ENCODE results near the gene ANTXRL.
A peak's percentile ranks its signal among the peaks of the same experiment; 100 is the strongest.

Gene ANTXRL

DNA sequence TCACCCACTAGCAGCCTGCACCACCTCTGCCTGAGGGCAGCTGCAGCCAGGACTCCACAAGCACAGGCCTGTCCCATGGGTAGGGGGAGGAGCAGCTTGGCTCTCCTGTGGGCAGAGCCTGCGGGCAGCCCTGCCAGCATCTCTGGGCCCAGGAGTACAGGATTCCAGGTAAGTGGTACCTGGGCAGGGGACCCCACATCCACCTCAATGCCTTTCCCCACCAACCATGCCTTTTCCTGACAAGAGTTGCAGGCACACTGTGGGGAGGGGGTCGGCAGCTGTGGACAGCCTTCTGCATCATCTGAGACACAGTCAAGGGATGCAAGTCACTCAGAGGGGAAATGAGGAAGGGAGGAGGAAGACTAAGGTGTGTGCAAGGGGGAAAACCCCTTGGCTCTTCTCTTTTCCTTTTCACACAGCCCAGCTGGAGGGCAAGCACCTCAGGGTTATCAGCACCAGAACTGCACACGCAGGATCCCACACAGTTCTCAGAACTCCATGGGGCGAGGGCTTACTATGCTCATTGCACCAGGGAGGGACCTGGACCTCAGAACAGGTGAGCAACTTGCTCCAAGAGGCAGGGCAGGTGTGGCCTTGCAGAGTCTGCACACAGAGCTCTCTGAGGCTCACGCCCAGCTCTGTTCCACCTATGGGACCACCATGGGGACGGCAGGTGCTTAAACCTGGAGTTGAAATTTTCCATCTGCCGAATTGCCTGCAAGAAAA is 16.5 kb upstream of the ANTXRL start:
- TF ChIP-seq NFIC (IDR thresholded peaks at IDR 0.05) (no peak), TAF1 (IDR thresholded peaks at IDR 0.05; ENCODE audit: low read depth) (no peak), EGR1 (IDR thresholded peaks at IDR 0.05) (no peak), USF1 (IDR thresholded peaks at IDR 0.05) (no peak), EP300 (IDR thresholded peaks at IDR 0.05; ENCODE audit: borderline replicate concordance) (no peak), RAD21 (IDR thresholded peaks at IDR 0.05; ENCODE audit: low read depth) (no peak), FOXM1 (IDR thresholded peaks at IDR 0.05; ENCODE audit: borderline replicate concordance, low read depth) (no peak), ZBTB7A (IDR thresholded peaks at IDR 0.05; ENCODE audit: low read depth) (no peak), TEAD4 (IDR thresholded peaks at IDR 0.05) (no peak), TCF12 (IDR thresholded peaks at IDR 0.05; ENCODE audit: low read depth) (no peak), YY1 (IDR thresholded peaks at IDR 0.05; ENCODE audit: low read depth) (no peak), CREB1 (IDR thresholded peaks at IDR 0.05; ENCODE audit: low read depth) (no peak), REST (IDR thresholded peaks at IDR 0.05; ENCODE audit: low read depth) (no peak), CEBPB (IDR thresholded peaks at IDR 0.05) (no peak)

GRCh38 chr10:46272863-46273415 is 13.9 kb upstream of the ANTXRL start:
- TF ChIP-seq USF1 (IDR thresholded peaks at IDR 0.05) (no peak), TEAD4 (IDR thresholded peaks at IDR 0.05) (no peak), CREB1 (IDR thresholded peaks at IDR 0.05; ENCODE audit: low read depth) (no peak), MAX (IDR thresholded peaks at IDR 0.05) (no peak), ZBTB7A (IDR thresholded peaks at IDR 0.05; ENCODE audit: low read depth) (no peak), FOXM1 (IDR thresholded peaks at IDR 0.05; ENCODE audit: borderline replicate concordance, low read depth) (no peak), NFIC (IDR thresholded peaks at IDR 0.05) (no peak)

GRCh38 chr10:46273506-46274477 is 13.0 kb upstream of the ANTXRL start:
- TF ChIP-seq TAF1 (IDR thresholded peaks at IDR 0.05; ENCODE audit: low read depth): no peak
- TF ChIP-seq RAD21 (IDR thresholded peaks at IDR 0.05; ENCODE audit: low read depth): peak; percentile 37; the same call in 1 of the 2 replicates

DNA sequence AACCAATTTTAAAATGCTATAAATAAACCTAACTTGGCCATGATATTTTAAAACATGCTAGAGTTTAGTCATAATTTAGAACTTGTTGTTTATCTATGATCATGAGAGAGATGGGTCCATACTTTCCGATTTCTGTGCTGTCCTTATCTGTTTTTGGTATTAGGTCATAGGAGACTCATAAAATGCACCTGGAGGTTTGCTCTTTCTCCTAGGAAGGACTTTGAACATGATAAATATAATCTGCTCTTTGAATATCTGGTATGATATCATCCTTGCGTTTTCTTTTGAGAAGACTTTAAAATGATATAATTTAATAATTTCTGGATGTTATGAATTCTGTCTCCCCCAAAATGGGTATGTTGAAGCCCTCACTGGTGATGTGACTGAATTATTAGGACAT is 9.0 kb upstream of the ANTXRL start:
- TF ChIP-seq CREB1 (IDR thresholded peaks at IDR 0.05; ENCODE audit: low read depth): no peak
- TF ChIP-seq CEBPB (IDR thresholded peaks at IDR 0.05): no peak
- no peak for TF ChIP-seq USF1 (IDR thresholded peaks at IDR 0.05)
- no peak for TF ChIP-seq RAD21 (IDR thresholded peaks at IDR 0.05; ENCODE audit: low read depth)
- no peak for TF ChIP-seq EP300 (IDR thresholded peaks at IDR 0.05; ENCODE audit: borderline replicate concordance)
- no peak for TF ChIP-seq TAF1 (IDR thresholded peaks at IDR 0.05; ENCODE audit: low read depth)
- TF ChIP-seq REST (IDR thresholded peaks at IDR 0.05; ENCODE audit: low read depth): no peak
- TF ChIP-seq TCF12 (IDR thresholded peaks at IDR 0.05; ENCODE audit: low read depth): no peak
- TF ChIP-seq TEAD4 (IDR thresholded peaks at IDR 0.05): no peak
- TF ChIP-seq NFIC (IDR thresholded peaks at IDR 0.05): no peak
- TF ChIP-seq EGR1 (IDR thresholded peaks at IDR 0.05): no peak
- TF ChIP-seq YY1 (IDR thresholded peaks at IDR 0.05; ENCODE audit: low read depth): no peak

Measured in Ishikawa (cell line).